HepG2 (cell line): ENCODE measurements around the gene G6PC3. TPM values are rescaled to one million over a fixed set of nuclear protein-coding genes. Genes with fewer than 3 reads are reported as not detected.

Experiments used
- ATAC-seq: fragments of 200-7000 bp; cut with Tn5 transposase; 3 replicates; pipeline ENCODE4 v1.9.1; 2020; ENCODE audit warnings: mild to moderate bottlenecking, moderate library complexity
- BruUV-seq: library from RNA; stranded (reverse); fragments of 400-500 nt; replicated peaks from 2 replicates; lab custom pipeline; 2021; lab: Mats Ljungman, UMichigan
- CTCF ChIA-PET: fragments of 300-600 bp; formaldehyde crosslinking; extraction: SDS; loops from one replicate; lab custom pipeline; 2021; ENCODE audit warnings: low total read pairs, inconsistent platforms, low intra/inter-chr PET ratio; lab: Yijun Ruan, JAX
- POLR2A ChIA-PET: fragments of 350-600 bp; sonication (Branson Sonifier 250); formaldehyde crosslinking; loops from one replicate; lab custom pipeline; 2020; ENCODE audit warnings: antibody characterized with exemption, inconsistent platforms; lab: Yijun Ruan, JAX
- DNase-seq: peaks from one replicate; pipeline ENCODE4 v3.0.0-alpha.2; 2015; ENCODE audit warnings: low spot score
- FAIRE-seq: peaks from 3 replicates; lab custom pipeline; 2011; peaks lifted over from hg19 to GRCh38; lab: Jason Lieb, UNC
- H2AFZ ChIP-seq: one replicate; pipeline ENCODE4 v1.6.1; 2011; ENCODE audit warnings: low read length, inconsistent platforms
- H3K27ac ChIP-seq: fragments of 300-600 bp; 3 replicates; pipeline ENCODE4 v1.8.0; 2011; ENCODE audit warnings: mixed run types, mild to moderate bottlenecking, mixed read lengths, low read length, inconsistent platforms; ENCODE audit not compliant: insufficient read depth; ENCODE audit errors: extremely low read length
- H3K27me3 ChIP-seq, 2 experiments: fragments of 200-600 bp in 1 of 2; 2 replicates in 1 of 2; 3 replicates in 1 of 2; pipeline versions ENCODE4 v1.6.0 to v1.8.0; 2011; ENCODE audit warnings: low read length in 2 of 2, mild to moderate bottlenecking in 2 of 2, moderate library complexity in 2 of 2, inconsistent platforms in 1 of 2; ENCODE audit not compliant: insufficient read depth in 2 of 2, control insufficient read depth in 1 of 2
- H3K36me3 ChIP-seq, 2 experiments: fragments of 200-600 bp in 1 of 2; replicated peaks in 1 of 2; 2 replicates in 1 of 2; 3 replicates in 1 of 2; pipeline versions ENCODE4 v1.5.1 to v1.8.0; 2011; ENCODE audit warnings: low read length in 2 of 2, inconsistent platforms in 1 of 2; ENCODE audit not compliant: insufficient read depth in 2 of 2, control insufficient read depth in 1 of 2
- H3K4me1 ChIP-seq: 2 replicates; pipeline ENCODE4 v1.5.1; 2012; ENCODE audit warnings: low read length, inconsistent platforms; ENCODE audit not compliant: insufficient read depth
- H3K4me2 ChIP-seq: 2 replicates; pipeline ENCODE4 v1.6.0; 2011; ENCODE audit warnings: low read depth, low read length, inconsistent platforms
- H3K4me3 ChIP-seq, 3 experiments: fragments of 200-600 bp in 1 of 3; sonication (generic), shearing (Covaris generic) in 1 of 3; replicated peaks in 1 of 3; 2 replicates each; pipeline ENCODE4 v1.5.1; 2011 to 2016; ENCODE audit warnings: low read length in 3 of 3, inconsistent platforms in 2 of 3, low read depth in 2 of 3, mild to moderate bottlenecking in 2 of 3, control low read depth in 1 of 3, mixed read lengths in 1 of 3; ENCODE audit not compliant: insufficient read depth in 1 of 3
- H3K79me2 ChIP-seq: one replicate; pipeline ENCODE4 v1.6.1; 2011; ENCODE audit warnings: low read length, inconsistent platforms; ENCODE audit not compliant: insufficient read depth
- H3K9ac ChIP-seq: 2 replicates; pipeline ENCODE4 v1.6.0; 2011; ENCODE audit warnings: mild to moderate bottlenecking, low read depth, low read length, inconsistent platforms; ENCODE audit not compliant: insufficient read depth
- H3K9me3 ChIP-seq: 2 replicates; pipeline ENCODE4 v1.5.1; 2012; ENCODE audit warnings: mild to moderate bottlenecking, low read length
- H4K20me1 ChIP-seq: 2 replicates; pipeline ENCODE4 v1.6.0; 2011; ENCODE audit warnings: inconsistent platforms, mild to moderate bottlenecking, low read length, moderate library complexity; ENCODE audit not compliant: insufficient read depth
- ARID5B ChIP-seq: IDR thresholded peaks from 2 replicates; pipeline ENCODE4 v1.4.0; 2020; ENCODE audit warnings: mild to moderate bottlenecking, missing genetic modification reagents
- FOXC1 ChIP-seq: sonication (generic); formaldehyde crosslinking; IDR thresholded peaks from 2 replicates; pipeline ENCODE4 v1.8.0; 2022; ENCODE audit warnings: mild to moderate bottlenecking, missing genetic modification reagents, borderline replicate concordance
- KMT2A ChIP-seq: sonication (generic); formaldehyde crosslinking; IDR thresholded peaks from 2 replicates; pipeline ENCODE4 v1.4.0; 2020; ENCODE audit warnings: missing genetic modification reagents
- KMT2B ChIP-seq: IDR thresholded peaks from 2 replicates; pipeline ENCODE4 v1.6.1; 2016; ENCODE audit warnings: missing genetic modification reagents, missing compliant biosample characterization
- NFKB2 ChIP-seq: sonication (generic); formaldehyde crosslinking; IDR thresholded peaks from 2 replicates; pipeline ENCODE4 v1.4.0; 2020; ENCODE audit warnings: missing genetic modification reagents, borderline replicate concordance
- PLRG1 ChIP-seq: fragments of 450-650 bp; conservative IDR thresholded peaks from 2 replicates; pipeline ENCODE4 v1.6.1; 2016
- SAFB2 ChIP-seq: sonication (generic); formaldehyde crosslinking; IDR thresholded peaks from 2 replicates; pipeline ENCODE4 v1.5.1; 2020; ENCODE audit warnings: missing genetic modification reagents, low read depth, mild to moderate bottlenecking, borderline replicate concordance
- ZBTB21 ChIP-seq: sonication (generic); formaldehyde crosslinking; IDR thresholded peaks from 2 replicates; pipeline ENCODE4 v1.4.0; 2020; ENCODE audit warnings: missing genetic modification reagents
- ZNF225 ChIP-seq: sonication (generic); formaldehyde crosslinking; IDR thresholded peaks from 2 replicates; pipeline ENCODE4 v1.4.0; 2020; ENCODE audit warnings: mild to moderate bottlenecking, missing genetic modification reagents
- WGBS: methylation state at CpG from one replicate; pipeline ENCODE4 v1.1.6; 2017; ENCODE audit warnings: low lambda C conversion rate; 5-methylcytosine and 5-hydroxymethylcytosine counted together
- in situ Hi-C: cut with HindIII; loops from 2 replicates; pipeline ENCODE4 v1.10.0; 2017; ENCODE audit warnings: low pct_unique_long_range_greater_than_20kb; ENCODE audit not compliant: extremely low pct_ligation_motif_present
- intact Hi-C: fragments of 100-400 bp; cut with micrococcal nuclease; formaldehyde crosslinking; loops from one replicate; pipeline ENCODE4 v1.10.0; 2022; ENCODE audit not compliant: unreplicated experiment
- polyA plus RNA-seq, 8 experiments: library from polyadenylated mRNA; depleted of rRNA in 3 of 8; stranded (reverse) in 7 of 8; unstranded in 1 of 8; fragments of >200 nt; fragmentation: Illumina TruSeq in 4 of 8; extraction: Trizol in 4 of 8; gene quantifications; 2 replicates each; pipeline versions ENCODE4 v1.2.1 to v1.2.3, GENCODE V29; 2011 to 2016; ENCODE audit warnings: low read depth in 4 of 8, missing spikeins in 1 of 8, mixed read lengths in 1 of 8; ENCODE audit not compliant: insufficient read depth in 1 of 8
- total RNA-seq, 5 experiments: library from RNA; depleted of rRNA; stranded (reverse); fragments of >200 nt; fragmentation: Illumina TruSeq; extraction: Trizol; gene quantifications; 2 replicates each; pipeline ENCODE4 v1.2.3, GENCODE V29; 2016; ENCODE audit warnings: low read depth in 1 of 5

G6PC3 gene
- total and polyA plus RNA-seq, 2 of the 13 experiments (the other 11 are each of a cell fraction or from before 2014, with no cell fraction given), result 38.5 to 75.8 TPM

DNA sequence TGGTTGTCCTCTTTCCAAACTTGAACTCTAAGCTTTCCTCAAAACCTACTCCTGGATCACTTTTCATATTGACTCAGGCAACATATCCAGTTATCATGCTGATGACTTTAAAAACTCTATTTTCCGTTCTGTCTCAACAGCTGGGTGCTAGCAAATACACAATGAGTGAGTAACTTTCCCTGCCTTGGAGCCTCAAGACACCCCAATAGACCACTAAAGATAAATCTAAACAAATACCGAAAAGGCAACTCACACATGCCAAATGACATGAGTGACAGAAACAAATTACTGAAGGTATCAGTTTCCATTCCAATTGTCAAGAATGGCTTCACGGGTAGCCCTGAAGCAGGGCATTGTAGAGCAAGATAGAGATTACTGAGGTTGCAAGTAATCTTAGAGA, 40.1 kb upstream of the G6PC3 start:
- ChIA-PET CTCF (no interaction called here), POLR2A (no interaction called here)
- BruUV-seq, result no TSS peak
- WGBS, result over 99% methylated on average over 3 of the region's 3 CpGs
- Histone ChIP-seq H3K27me3 (no peaks in the 10 kb centered on the region), H3K79me2 (no peaks in the 10 kb centered on the region), H3K27ac (no peak overlapping the region), H3K4me2 (no peak overlapping the region), H3K4me1 (no peaks in the 10 kb centered on the region), H3K36me3 (peaks cover 6 to 29% of the 10 kb centered on the region in 2 experiments), H3K4me3 (no peak overlapping the region), H2AFZ (no peak overlapping the region), H3K9me3 (no peaks in the 10 kb centered on the region), H3K9ac (no peak overlapping the region), H4K20me1 (no peaks in the 10 kb centered on the region)
- in situ Hi-C loops, result no loop called here
- DNase-seq (no peak), ATAC-seq (no peak), FAIRE-seq (no peak)
- intact Hi-C loops, result no loop called here
- TF ChIP-seq ARID5B (CRISPR knock-in tag), result no peak
- no peak for TF ChIP-seq KMT2B (CRISPR knock-in tag)
- TF ChIP-seq ZNF225 (CRISPR knock-in tag), result no peak
- no peak for TF ChIP-seq FOXC1 (CRISPR knock-in tag)
- TF ChIP-seq PLRG1, result no peak
- TF ChIP-seq KMT2A (CRISPR knock-in tag), result no peak
- TF ChIP-seq NFKB2, result no peak
- no peak for TF ChIP-seq ZBTB21 (CRISPR knock-in tag)
- TF ChIP-seq SAFB2 (CRISPR knock-in tag), result no peak
